ENCODE data around the gene EIF4EBP3.

DNA sequence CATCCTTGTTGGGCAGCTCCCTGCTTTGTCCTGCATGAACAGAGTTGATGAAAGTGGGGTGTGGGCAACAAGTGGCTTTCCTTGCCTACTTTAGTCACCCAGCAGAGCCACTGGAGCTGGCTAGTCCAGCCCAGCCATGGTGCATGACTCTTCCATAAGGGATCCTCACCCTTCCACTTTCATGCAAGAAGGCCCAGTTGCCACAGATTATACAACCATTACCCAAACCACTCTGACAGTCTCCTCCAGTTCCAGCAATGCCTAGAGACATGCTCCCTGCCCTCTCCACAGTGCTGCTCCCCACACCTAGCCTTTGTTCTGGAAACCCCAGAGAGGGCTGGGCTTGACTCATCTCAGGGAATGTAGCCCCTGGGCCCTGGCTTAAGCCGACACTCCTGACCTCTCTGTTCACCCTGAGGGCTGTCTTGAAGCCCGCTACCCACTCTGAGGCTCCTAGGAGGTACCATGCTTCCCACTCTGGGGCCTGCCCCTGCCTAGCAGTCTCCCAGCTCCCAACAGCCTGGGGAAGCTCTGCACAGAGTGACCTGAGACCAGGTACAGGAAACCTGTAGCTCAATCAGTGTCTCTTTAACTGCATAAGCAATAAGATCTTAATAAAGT is 21.1 kb downstream of the EIF4EBP3 start:
- TF ChIP-seq POLR2A (IDR thresholded peaks at IDR 0.05; ENCODE audit: low read depth) = no peak
- TF ChIP-seq, protein P1, sequence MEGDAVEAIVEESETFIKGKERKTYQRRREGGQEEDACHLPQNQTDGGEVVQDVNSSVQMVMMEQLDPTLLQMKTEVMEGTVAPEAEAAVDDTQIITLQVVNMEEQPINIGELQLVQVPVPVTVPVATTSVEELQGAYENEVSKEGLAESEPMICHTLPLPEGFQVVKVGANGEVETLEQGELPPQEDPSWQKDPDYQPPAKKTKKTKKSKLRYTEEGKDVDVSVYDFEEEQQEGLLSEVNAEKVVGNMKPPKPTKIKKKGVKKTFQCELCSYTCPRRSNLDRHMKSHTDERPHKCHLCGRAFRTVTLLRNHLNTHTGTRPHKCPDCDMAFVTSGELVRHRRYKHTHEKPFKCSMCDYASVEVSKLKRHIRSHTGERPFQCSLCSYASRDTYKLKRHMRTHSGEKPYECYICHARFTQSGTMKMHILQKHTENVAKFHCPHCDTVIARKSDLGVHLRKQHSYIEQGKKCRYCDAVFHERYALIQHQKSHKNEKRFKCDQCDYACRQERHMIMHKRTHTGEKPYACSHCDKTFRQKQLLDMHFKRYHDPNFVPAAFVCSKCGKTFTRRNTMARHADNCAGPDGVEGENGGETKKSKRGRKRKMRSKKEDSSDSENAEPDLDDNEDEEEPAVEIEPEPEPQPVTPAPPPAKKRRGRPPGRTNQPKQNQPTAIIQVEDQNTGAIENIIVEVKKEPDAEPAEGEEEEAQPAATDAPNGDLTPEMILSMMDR (IDR thresholded peaks at IDR 0.05) = no peak
